ENCODE measurements around the gene RNF43. TPM values are rescaled to one million over a fixed set of nuclear protein-coding genes. Genes with fewer than 3 reads are reported as not detected.

Gene RNF43
- total and polyA plus RNA-seq, 2 of the 13 experiments (the other 11 are each of a cell fraction or from before 2014, with no cell fraction given), result 31.0 to 53.4 TPM

DNA sequence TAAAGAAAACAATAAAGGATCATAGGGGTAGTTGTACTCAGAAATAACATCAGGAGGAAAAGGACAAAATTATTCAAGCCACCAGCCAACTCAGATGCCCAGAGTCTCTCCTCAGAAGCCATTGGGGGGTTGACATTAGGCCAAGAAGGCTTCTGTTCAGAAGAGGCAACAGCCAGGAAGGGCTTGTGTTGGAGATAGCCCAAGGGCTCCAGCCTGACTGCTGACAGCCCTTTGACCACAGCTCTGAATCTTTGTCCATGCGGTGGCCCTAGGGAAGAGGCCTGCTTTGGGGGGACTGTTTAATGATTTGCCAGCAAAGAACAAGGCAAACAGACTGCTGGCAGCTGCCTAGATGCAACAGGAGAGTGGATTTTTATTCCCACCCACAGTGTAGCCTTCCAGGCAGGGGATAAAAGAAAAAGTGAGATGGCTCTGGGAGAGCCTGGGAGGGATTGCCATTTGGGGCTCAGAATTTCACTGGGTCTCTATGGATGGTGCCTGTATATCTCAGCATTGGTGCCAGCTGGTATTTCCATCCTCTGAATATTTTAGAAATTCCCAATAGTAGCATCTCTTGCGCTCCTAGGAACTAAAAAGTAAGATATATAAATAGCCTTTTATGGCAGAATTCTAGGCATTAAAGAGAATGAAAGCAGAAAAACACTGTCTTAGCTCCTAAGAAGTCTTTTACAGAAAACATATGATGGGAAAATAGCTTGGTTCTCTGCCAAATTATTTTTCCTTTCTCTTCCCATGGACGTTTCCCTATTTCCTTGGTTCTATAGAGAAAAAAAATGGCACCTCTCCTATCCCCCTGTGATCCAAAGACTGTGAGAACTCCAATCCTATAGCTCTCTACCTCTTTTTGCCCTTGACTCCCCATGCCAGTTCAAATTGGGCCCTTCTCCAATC lies 36.0 kb downstream of the RNF43 start (continued):
- TF ChIP-seq KIAA2018 (CRISPR knock-in tag; IDR thresholded peaks at IDR 0.05; ENCODE audit: borderline replicate concordance) (no peak), SMARCC2 (IDR thresholded peaks at IDR 0.05) (no peak), ZNF781 (CRISPR knock-in tag; IDR thresholded peaks at IDR 0.05; ENCODE audit: borderline replicate concordance, not compliant biosample characterization) (no peak), PHF5A (CRISPR knock-in tag; IDR thresholded peaks at IDR 0.05; ENCODE audit: low read depth, unreplicated experiment) (peak; percentile 70), FOXA1 (IDR thresholded peaks at IDR 0.05) (no peak), FOXA1 (CRISPR knock-in tag; IDR thresholded peaks at IDR 0.05) (peak; percentile 71), ZSCAN20 (CRISPR knock-in tag; IDR thresholded peaks at IDR 0.05; ENCODE audit: borderline replicate concordance) (no peak; the same call in 1 of the 2 replicates), POLR2AphosphoS2 (IDR thresholded peaks at IDR 0.05; ENCODE audit: low read depth, low read length) (no peak), CENPT (CRISPR knock-in tag; IDR thresholded peaks at IDR 0.05; ENCODE audit: low read depth) (no peak), PHB2 (IDR thresholded peaks at IDR 0.05; ENCODE audit: partially characterized antibody) (no peak), UBTF (CRISPR knock-in tag; IDR thresholded peaks at IDR 0.05) (peak; percentile 66), ZNF326 (CRISPR knock-in tag; IDR thresholded peaks at IDR 0.05; ENCODE audit: borderline replicate concordance) (no peak), SRF (IDR thresholded peaks at IDR 0.05; ENCODE audit: low read depth, low read length) (no peak), RAD21 (CRISPR knock-in tag; IDR thresholded peaks at IDR 0.05) (peak; percentile 82), HOXA7 (CRISPR knock-in tag; IDR thresholded peaks at IDR 0.05) (no peak), MAFG (CRISPR knock-in tag; IDR thresholded peaks at IDR 0.05) (no peak), FOSL2 (CRISPR knock-in tag; IDR thresholded peaks at IDR 0.05) (peak; percentile 83)
- TF ChIP-seq, protein P1, sequence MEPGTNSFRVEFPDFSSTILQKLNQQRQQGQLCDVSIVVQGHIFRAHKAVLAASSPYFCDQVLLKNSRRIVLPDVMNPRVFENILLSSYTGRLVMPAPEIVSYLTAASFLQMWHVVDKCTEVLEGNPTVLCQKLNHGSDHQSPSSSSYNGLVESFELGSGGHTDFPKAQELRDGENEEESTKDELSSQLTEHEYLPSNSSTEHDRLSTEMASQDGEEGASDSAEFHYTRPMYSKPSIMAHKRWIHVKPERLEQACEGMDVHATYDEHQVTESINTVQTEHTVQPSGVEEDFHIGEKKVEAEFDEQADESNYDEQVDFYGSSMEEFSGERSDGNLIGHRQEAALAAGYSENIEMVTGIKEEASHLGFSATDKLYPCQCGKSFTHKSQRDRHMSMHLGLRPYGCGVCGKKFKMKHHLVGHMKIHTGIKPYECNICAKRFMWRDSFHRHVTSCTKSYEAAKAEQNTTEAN (CRISPR knock-in tag; conservative IDR thresholded peaks at IDR 0.05), result peak; percentile 74
